ENCODE data around the gene SKA1.

GRCh38 chr18:50427896-50428295, 53.0 kb downstream of the SKA1 start:
- TF ChIP-seq YY1 (IDR thresholded peaks at IDR 0.05; ENCODE audit: insufficient read depth, insufficient read length): no peak
- no peak for TF ChIP-seq ZNF274 (IDR thresholded peaks at IDR 0.05; ENCODE audit: low read depth, low read length)
- no peak for TF ChIP-seq SUZ12 (IDR thresholded peaks at IDR 0.05; ENCODE audit: extremely low read depth, insufficient read depth, insufficient read length)

Measured in NT2/D1 (cell line).